Stimulated activated memory B cell treated with anti-CD40 and anti-IgM and Interleukin-4, amounts not matched to agents 10 μg/mL and 1 μg/mL and 100 μg/mL, for 72 hours (primary cell): ENCODE measurements around the gene AMMECR1.
A peak's percentile ranks its signal among the peaks of the same experiment; 100 is the strongest.
"Not testable (repeated sequence)": the region's sequence is repeated elsewhere in the genome, so short reads cannot be mapped to it uniquely, and the experiment has no call there.

ENCODE experiments used
- ATAC-seq: fragments of 150-1000 bp; cut with Tn5 transposase; 2 replicates; pipeline ENCODE4 v1.10.0; 2021
- H3K27ac Mint-ChIP-seq: one replicate; pipeline ENCODE4 v1.8.0; 2022; ENCODE audit warnings: mild to moderate bottlenecking, mixed read lengths
- H3K27me3 Mint-ChIP-seq: one replicate; pipeline ENCODE4 v1.8.0; 2022; ENCODE audit warnings: mixed read lengths
- H3K36me3 Mint-ChIP-seq: one replicate; pipeline ENCODE4 v1.8.0; 2022; ENCODE audit warnings: mixed read lengths
- H3K4me1 Mint-ChIP-seq: one replicate; pipeline ENCODE4 v1.8.0; 2022; ENCODE audit warnings: mixed read lengths
- H3K4me3 Mint-ChIP-seq: one replicate; pipeline ENCODE4 v1.8.0; 2022; ENCODE audit warnings: mild to moderate bottlenecking, moderate library complexity, mixed read lengths
- H3K9me3 Mint-ChIP-seq: one replicate; pipeline ENCODE4 v1.8.0; 2022; ENCODE audit warnings: mixed read lengths

AMMECR1 gene

DNA sequence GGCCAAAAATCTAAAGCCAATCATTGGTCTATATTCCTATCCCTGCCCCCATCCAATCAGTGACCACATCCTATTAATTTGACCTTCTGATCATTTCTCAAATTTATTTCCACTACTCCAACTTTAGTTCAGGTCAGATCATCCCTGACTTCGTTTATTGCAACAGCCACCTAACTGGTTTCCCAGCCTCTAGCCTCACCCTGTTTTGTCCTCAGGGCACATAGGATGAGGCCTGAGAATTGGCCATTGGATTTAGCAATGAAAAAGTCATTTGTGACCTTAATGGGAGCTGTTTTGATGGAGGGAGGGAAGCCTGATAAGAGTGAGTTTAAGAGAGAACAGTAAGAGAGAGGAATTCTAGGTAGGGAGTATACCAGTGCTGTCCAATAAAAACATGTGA lies 155.0 kb downstream of the AMMECR1 start:
- Mint-ChIP-seq H3K27ac (no peak overlapping the region), H3K4me1 (peaks cover 12% of the 10 kb centered on the region), H3K36me3 (no peaks in the 10 kb centered on the region), H3K4me3 (no peak overlapping the region), H3K9me3 (no peaks in the 10 kb centered on the region), H3K27me3 (no peaks in the 10 kb centered on the region)
- ATAC-seq, result no peak

DNA sequence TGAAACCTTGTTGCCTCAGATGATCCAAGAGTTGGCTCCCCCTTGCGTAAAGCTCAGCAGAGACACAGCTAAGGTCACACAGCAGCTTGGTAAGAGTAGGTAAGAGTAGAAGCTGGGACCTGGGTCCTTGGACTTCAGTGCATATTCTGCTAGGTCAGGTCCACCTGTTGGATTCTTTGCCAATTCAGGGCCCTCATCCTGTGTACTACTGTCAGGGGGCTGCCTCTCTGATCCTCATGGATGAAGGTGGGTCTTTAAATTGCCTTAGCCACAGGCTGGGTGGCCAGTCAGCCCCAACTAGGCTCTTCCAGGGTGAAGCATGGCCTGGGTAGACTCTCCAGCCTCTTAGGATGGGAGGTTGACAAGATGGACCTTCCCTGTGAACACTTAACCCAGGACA lies 155.8 kb downstream of the AMMECR1 start:
- no peak for ATAC-seq
- Mint-ChIP-seq H3K36me3 (no peaks in the 10 kb centered on the region), H3K9me3 (no peaks in the 10 kb centered on the region), H3K27me3 (no peaks in the 10 kb centered on the region), H3K4me3 (no peak overlapping the region), H3K4me1 (peaks cover 12% of the 10 kb centered on the region), H3K27ac (no peak overlapping the region)

DNA sequence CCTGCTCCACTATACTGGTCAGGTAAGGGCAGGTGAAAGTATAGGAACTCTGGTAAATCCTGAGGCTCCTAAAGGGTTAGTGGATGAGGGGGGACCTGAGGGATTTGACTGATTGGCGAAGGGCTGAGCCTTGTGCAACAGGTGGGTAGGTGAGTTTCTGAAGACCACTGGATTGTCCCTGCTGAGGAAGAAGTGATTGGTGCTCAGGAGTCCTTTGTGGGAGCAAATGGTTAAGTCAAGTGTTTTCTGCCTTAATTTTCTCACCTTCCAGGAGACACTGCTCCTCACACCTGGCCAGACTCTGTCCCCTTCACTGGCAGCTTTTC lies 156.6 kb downstream of the AMMECR1 start:
- H3K27ac Mint-ChIP-seq, result no peak overlapping the region
- no peaks in the 10 kb centered on the region for H3K27me3 Mint-ChIP-seq
- no peaks in the 10 kb centered on the region for H3K9me3 Mint-ChIP-seq

DNA sequence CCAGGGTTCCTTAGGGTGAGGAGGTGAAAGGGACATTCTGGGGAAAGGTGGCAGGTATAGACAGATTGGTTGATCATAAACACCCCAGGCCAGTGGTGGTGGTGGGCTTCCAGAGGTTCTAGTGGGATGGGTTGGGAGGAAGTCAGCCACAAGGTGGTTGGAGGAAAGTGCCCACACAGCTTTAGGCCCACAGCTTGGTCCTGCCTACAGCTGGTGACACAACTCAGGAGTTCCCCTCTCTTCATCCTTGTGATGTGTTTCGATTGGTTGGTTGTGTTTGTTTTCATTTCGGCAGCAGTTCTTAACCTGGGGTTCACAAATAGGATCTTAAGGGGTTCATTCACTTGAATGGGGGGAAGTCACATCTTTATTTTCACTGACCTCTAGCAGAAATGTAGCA lies 158.0 kb downstream of the AMMECR1 start:
- Mint-ChIP-seq H3K4me1 (peaks cover 12% of the 10 kb centered on the region), H3K36me3 (peaks cover 12% of the 10 kb centered on the region), H3K27me3 (no peaks in the 10 kb centered on the region), H3K4me3 (no peak overlapping the region), H3K9me3 (no peaks in the 10 kb centered on the region), H3K27ac (peak overlapping the region; percentile 30)
- ATAC-seq, result no peak

More for the DNA sequence above, 156.6 kb downstream of the AMMECR1 start:
- Mint-ChIP-seq H3K4me1 (peaks cover 12% of the 10 kb centered on the region), H3K4me3 (no peak overlapping the region), H3K36me3 (no peaks in the 10 kb centered on the region)
- ATAC-seq, result no peak

DNA sequence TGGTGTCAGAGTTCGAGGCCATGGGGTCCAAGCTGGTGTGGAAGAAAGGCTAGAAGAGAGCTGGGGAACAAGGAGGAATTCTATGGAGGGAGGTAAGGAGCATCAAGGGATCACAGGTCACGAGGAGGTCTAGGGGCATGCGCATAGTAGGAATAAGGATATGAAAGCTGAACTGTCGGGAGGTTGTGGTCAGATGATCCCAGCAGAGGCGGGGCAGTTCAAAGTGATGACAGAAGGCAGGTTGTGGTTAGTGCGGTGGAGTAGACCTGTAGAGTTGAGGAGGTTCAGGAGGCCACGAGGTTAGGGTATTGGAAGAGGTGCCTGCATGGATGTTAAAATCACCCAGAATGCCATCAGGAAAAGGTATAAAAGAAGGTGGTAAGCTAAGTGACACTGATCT lies 158.7 kb downstream of the AMMECR1 start:
- peak overlapping the region; percentile 1 for H3K4me3 Mint-ChIP-seq
- no peaks in the 10 kb centered on the region for H3K27me3 Mint-ChIP-seq
- H3K36me3 Mint-ChIP-seq, result peaks cover 12% of the 10 kb centered on the region
- H3K9me3 Mint-ChIP-seq, result no peaks in the 10 kb centered on the region
- peak overlapping the region; percentile 30 for H3K27ac Mint-ChIP-seq
- peaks cover 12% of the 10 kb centered on the region for H3K4me1 Mint-ChIP-seq
- ATAC-seq, result no peak

DNA sequence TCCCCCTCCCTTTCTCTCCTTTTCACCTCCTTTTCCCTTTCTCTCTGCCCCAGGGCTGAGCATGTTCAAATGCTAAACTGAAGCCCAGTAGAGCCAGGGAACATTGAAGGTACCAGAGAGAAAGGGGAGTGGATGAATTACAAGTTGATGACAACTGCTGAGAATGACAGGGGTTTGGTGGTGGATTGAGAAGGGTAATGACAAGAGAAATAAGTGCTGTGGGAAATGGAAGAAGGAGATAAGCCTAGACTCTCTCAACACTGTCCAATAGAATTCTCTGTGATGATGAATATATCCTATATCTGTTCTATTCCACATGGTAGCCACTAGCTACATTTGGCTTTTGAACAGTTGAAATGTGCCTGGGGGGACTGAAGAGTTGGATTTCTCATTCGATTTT lies 160.4 kb downstream of the AMMECR1 start:
- H3K9me3 Mint-ChIP-seq, result no peaks in the 10 kb centered on the region
- ATAC-seq, result no peak
- H3K27me3 Mint-ChIP-seq, result no peaks in the 10 kb centered on the region
- H3K36me3 Mint-ChIP-seq, result peaks cover 20% of the 10 kb centered on the region
- H3K4me1 Mint-ChIP-seq, result peaks cover 12% of the 10 kb centered on the region
- H3K4me3 Mint-ChIP-seq, result no peak overlapping the region
- no peak overlapping the region for H3K27ac Mint-ChIP-seq

DNA sequence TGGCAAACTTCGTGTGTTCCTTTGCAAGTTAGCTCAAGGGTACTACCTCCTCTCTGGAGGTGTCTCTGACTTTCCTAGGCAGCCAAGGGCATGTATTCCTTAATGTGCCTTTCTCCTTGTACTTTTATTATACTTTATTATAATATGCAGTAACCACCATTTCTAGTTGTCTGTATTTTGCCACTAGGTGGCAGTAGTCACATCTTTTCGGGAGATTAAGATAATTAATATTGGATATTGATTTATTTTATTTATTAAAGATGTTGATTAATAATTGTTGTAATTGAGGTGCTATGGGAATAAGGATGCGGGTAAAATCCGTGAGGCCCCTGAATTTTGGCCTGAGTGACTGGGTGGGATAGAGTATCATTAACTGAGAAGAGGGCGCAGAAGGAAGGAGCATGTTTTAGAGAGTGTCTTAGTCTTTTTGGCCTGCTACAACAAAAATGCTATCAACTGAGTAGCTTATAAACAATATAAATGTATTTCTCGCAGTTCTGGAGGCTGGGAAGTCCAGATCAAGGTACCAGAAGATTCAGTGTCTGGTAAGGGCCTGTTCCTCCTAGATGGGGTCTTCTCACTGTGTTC lies 161.6 kb downstream of the AMMECR1 start:
- H3K4me3 Mint-ChIP-seq, result no peak overlapping the region
- no peak overlapping the region for H3K27ac Mint-ChIP-seq
- peaks cover 20% of the 10 kb centered on the region for H3K36me3 Mint-ChIP-seq
- ATAC-seq, result no peak
- H3K27me3 Mint-ChIP-seq, result no peaks in the 10 kb centered on the region
- peaks cover 12% of the 10 kb centered on the region for H3K4me1 Mint-ChIP-seq
- no peaks in the 10 kb centered on the region for H3K9me3 Mint-ChIP-seq

DNA sequence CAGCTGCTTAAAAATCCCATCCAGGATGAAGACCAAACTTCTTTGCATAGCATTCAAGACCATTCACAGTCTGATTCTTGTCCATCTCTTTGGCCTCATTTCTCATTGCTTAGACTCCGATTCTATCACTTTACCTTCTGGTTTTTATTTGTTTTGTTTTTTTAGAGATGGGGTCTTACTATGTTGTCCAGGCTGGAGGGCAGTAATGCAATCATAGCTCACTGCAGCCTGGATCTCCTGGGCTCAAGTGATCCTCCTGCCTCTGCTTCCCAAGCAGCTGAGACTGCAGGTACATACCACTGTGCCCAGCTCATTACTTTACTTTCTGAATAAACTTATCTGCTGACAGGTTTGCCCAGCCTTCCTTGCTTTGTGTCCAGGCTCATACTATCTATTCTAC lies 162.1 kb downstream of the AMMECR1 start:
- H3K36me3 Mint-ChIP-seq, result peaks cover 20% of the 10 kb centered on the region
- H3K27me3 Mint-ChIP-seq, result no peaks in the 10 kb centered on the region
- H3K4me3 Mint-ChIP-seq, result no peak overlapping the region
- no peak for ATAC-seq
- peaks cover 12% of the 10 kb centered on the region for H3K4me1 Mint-ChIP-seq
- peak overlapping the region; percentile 49 for H3K27ac Mint-ChIP-seq
- no peaks in the 10 kb centered on the region for H3K9me3 Mint-ChIP-seq

DNA sequence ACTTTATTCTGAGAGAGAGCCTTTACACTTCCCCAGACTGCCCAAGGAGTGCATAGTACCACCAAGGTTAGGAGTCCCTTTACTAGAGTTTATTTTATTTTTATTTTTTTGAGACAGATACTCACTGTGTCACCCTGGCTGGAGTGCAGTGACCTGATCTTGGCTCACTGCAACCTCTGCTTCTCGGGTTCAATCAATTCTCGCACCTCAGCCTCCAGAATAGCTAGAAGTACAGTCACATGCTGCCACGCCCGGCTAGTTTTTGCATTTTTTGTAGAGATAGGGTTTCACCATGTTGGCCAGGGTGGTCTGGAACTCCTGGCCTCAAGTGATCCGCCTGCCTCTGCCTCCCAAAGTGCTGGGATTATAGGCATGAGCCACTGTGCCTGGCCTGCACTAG lies 163.6 kb downstream of the AMMECR1 start:
- not testable (repeated sequence) for H3K27me3 Mint-ChIP-seq, H3K27ac Mint-ChIP-seq, H3K4me3 Mint-ChIP-seq, ATAC-seq, H3K4me1 Mint-ChIP-seq, H3K9me3 Mint-ChIP-seq
- H3K36me3 Mint-ChIP-seq, result peaks cover 28% of the 10 kb centered on the region

DNA sequence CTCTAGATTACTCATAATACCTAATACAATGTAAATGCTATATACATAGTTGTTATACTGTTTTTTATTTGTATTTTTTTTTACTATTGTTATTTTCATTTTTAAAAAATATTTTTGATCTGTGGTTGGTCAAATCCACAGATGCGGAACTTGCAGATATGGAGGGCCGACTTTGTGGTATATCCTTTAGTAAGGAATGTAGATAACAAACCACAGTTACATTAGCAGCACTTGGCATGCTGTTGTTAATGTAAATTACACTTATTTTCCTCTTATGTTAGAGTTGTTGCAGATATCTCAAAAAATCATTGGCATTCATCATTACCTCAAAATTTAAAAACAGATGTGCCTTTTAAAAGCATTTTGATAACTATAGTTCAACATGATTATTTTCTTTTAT lies 164.0 kb downstream of the AMMECR1 start:
- H3K9me3 Mint-ChIP-seq, result no peaks in the 10 kb centered on the region
- peaks cover 2% of the 10 kb centered on the region for H3K4me1 Mint-ChIP-seq
- no peak overlapping the region for H3K4me3 Mint-ChIP-seq
- no peak for ATAC-seq
- no peak overlapping the region for H3K27ac Mint-ChIP-seq
- peaks cover 32% of the 10 kb centered on the region for H3K36me3 Mint-ChIP-seq
- H3K27me3 Mint-ChIP-seq, result no peaks in the 10 kb centered on the region

DNA sequence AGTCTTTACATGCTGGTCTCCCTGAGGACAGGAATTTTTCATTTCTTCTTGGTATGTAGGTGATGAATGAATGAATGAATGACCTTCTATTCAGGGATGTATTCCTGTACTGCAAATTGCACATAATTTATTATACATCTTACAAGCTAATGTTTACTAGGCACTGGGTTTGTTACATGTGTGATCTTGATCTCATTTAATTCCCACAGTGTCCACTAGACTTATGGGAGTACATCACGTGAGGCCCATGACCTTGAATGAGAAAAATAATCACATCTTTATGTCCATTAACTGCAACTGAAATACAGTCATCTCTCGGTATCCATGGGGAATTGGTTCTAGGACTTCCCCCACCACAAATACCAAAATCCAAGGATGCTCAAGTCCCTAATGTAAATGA lies 164.6 kb downstream of the AMMECR1 start:
- Mint-ChIP-seq H3K4me1 (no peaks in the 10 kb centered on the region), H3K27ac (no peak overlapping the region), H3K9me3 (no peaks in the 10 kb centered on the region), H3K27me3 (no peaks in the 10 kb centered on the region), H3K4me3 (no peak overlapping the region), H3K36me3 (peaks cover 33% of the 10 kb centered on the region)
- no peak for ATAC-seq

DNA sequence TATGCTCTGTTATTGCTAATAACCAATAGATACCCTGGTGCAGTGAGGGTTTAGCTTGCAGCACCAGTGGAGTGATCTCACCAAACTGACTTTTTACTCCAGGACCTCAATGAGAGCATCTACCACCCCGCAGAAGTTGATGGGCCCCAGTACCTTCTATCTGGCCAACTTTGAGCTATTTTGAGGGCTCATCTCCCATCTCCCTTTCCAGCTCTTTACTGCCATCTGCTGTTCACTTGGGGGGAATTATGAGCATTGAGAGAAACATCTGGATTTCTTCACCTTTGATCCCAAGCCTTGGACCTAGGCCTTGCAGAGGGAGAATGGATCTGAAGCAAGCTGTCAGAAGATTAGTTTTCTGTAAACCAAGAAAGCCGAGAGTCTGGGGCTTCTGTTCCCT lies 171.4 kb downstream of the AMMECR1 start:
- ATAC-seq, result no peak
- H3K4me1 Mint-ChIP-seq, result no peaks in the 10 kb centered on the region
- H3K27me3 Mint-ChIP-seq, result no peaks in the 10 kb centered on the region
- no peak overlapping the region for H3K4me3 Mint-ChIP-seq
- no peak overlapping the region for H3K27ac Mint-ChIP-seq
- H3K36me3 Mint-ChIP-seq, result peaks cover 28% of the 10 kb centered on the region
- no peaks in the 10 kb centered on the region for H3K9me3 Mint-ChIP-seq

DNA sequence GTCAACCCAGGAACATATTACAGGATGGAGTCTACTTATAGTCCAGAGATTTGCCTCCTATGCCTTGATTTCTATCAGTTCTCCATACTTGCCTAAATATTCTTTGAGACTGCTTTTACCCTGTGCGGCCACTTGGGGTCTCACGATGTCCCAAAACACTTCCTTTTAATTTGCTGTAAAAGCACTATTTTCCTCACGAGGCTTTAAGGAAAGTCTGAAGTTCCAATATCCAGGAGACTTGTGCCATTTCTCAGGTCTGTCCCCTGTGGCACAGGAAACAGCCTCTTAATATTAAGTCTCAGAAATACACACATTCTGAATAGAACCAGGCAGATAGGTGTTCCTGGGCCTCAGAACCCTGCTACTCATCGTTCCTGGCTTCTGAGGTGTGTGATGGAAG lies 172.0 kb downstream of the AMMECR1 start:
- no peak for ATAC-seq
- Mint-ChIP-seq H3K4me3 (no peak overlapping the region), H3K27me3 (no peaks in the 10 kb centered on the region), H3K36me3 (peaks cover 28% of the 10 kb centered on the region), H3K9me3 (peaks cover 3% of the 10 kb centered on the region), H3K27ac (no peak overlapping the region), H3K4me1 (no peaks in the 10 kb centered on the region)

DNA sequence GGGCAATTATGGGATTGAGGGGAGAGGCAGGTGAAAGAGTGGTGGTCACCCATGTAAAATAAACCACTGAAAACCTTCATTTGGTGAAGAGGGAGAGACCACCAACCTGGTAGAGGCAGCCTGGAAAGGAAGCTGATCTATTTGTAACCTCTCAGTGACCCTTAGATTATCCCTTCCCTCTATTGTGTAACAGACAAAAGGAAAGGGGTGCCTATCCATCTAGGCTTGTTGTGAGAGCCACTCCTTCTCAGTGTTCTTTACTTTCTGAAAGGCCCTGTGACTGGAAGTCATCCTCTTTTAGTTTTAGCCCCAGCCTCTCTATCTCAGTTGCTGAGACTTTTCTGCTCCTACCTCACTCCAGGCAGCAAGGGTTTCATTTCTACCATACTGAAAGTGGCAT lies 172.6 kb downstream of the AMMECR1 start:
- no peaks in the 10 kb centered on the region for H3K4me1 Mint-ChIP-seq
- no peak for ATAC-seq
- no peaks in the 10 kb centered on the region for H3K27me3 Mint-ChIP-seq
- no peak overlapping the region for H3K27ac Mint-ChIP-seq
- peaks cover 3% of the 10 kb centered on the region for H3K9me3 Mint-ChIP-seq
- H3K36me3 Mint-ChIP-seq, result peaks cover 28% of the 10 kb centered on the region
- H3K4me3 Mint-ChIP-seq, result no peak overlapping the region
